ENCODE measurements around the gene CIDEB.
A peak's percentile ranks its signal among the peaks of the same experiment; 100 is the strongest.
"Not testable (repeated sequence)": the region's sequence is repeated elsewhere in the genome, so short reads cannot be mapped to it uniquely, and the experiment has no call there.

CIDEB gene

GRCh38 chr14:24332268-24332993 lies 24.7 kb upstream of the CIDEB start:
- peak; percentile 68 for DNase-seq

GRCh38 chr14:24331731-24332267 lies 24.0 kb upstream of the CIDEB start:
- DNase-seq, result no peak

GRCh38 chr14:24330973-24331674 lies 23.3 kb upstream of the CIDEB start:
- no peak for DNase-seq

GRCh38 chr14:24329736-24330135 lies 22.0 kb upstream of the CIDEB start:
- DNase-seq, result peak; percentile 97

GRCh38 chr14:24329073-24329663 lies 21.4 kb upstream of the CIDEB start:
- no peak for DNase-seq

- not testable (repeated sequence) for DNase-seq
Measured at GRCh38 chr14:24327914-24328313, 20.1 kb upstream of the CIDEB start.

GRCh38 chr14:24327303-24327702 lies 19.5 kb upstream of the CIDEB start:
- no peak for DNase-seq

GRCh38 chr14:24325963-24326362 lies 18.2 kb upstream of the CIDEB start:
- no peak for DNase-seq

- DNase-seq, result no peak
Measured at GRCh38 chr14:24325041-24325530, 17.3 kb upstream of the CIDEB start.

- no peak for DNase-seq
Measured at GRCh38 chr14:24324024-24324423, 16.2 kb upstream of the CIDEB start.

GRCh38 chr14:24323341-24323740 lies 15.6 kb upstream of the CIDEB start:
- no peak for DNase-seq

- DNase-seq, result no peak
Measured at GRCh38 chr14:24322672-24323071, 14.9 kb upstream of the CIDEB start.

- no peak for DNase-seq
Measured at GRCh38 chr14:24321212-24321975, 13.6 kb upstream of the CIDEB start.

- DNase-seq, result peak; percentile 42
Measured at GRCh38 chr14:24317141-24317928, 9.6 kb upstream of the CIDEB start.

GRCh38 chr14:24316597-24316950 lies 8.8 kb upstream of the CIDEB start:
- no peak for DNase-seq

GRCh38 chr14:24315807-24316596 lies 8.2 kb upstream of the CIDEB start:
- no peak for DNase-seq

GRCh38 chr14:24315243-24315806 lies 7.5 kb upstream of the CIDEB start:
- peak; percentile 43 for DNase-seq

GRCh38 chr14:24314377-24315193 lies 6.8 kb upstream of the CIDEB start:
- DNase-seq, result no peak

- DNase-seq, result peak; percentile 29
Measured at GRCh38 chr14:24313913-24314312, 6.1 kb upstream of the CIDEB start.
